SK-N-SH (cell line): Measurements from ENCODE around the gene CARMIL3. TPM values are rescaled to one million over a fixed set of nuclear protein-coding genes. Genes with fewer than 3 reads are reported as not detected.
"Not testable (repeated sequence)": the region's sequence is repeated elsewhere in the genome, so short reads cannot be mapped to it uniquely, and the experiment has no call there.

Experiments used
- CTCF ChIA-PET: fragments of 300-600, 350-600 bp; formaldehyde crosslinking; extraction: SDS; loops from one replicate; lab custom pipeline; 2021; lab: Yijun Ruan, JAX
- POLR2A ChIA-PET: fragments of 350-600 bp; sonication (Branson Sonifier 250); formaldehyde crosslinking; extraction: SDS; loops from one replicate; lab custom pipeline; 2020; ENCODE audit warnings: antibody characterized with exemption, inconsistent platforms; lab: Yijun Ruan, JAX
- DNase-seq: peaks from one replicate; pipeline ENCODE4 v3.0.0; 2012
- H2AFZ ChIP-seq: fragments of 200-600 bp; sonication (generic); 2 replicates; pipeline ENCODE4 v1.8.1; 2016; ENCODE audit warnings: antibody characterized with exemption, mild to moderate bottlenecking, low read depth
- H3F3A ChIP-seq: fragments of 200-600 bp; sonication (generic); replicated peaks from 2 replicates; pipeline ENCODE3; 2016; ENCODE audit warnings: antibody characterized with exemption, mild to moderate bottlenecking; ENCODE audit not compliant: insufficient read depth
- H3K27ac ChIP-seq, 2 experiments: fragments of 200-500 bp in 1 of 2; fragments of 200-600 bp in 1 of 2; sonication (Bioruptor generic) in 1 of 2; sonication (generic), shearing (Covaris generic) in 1 of 2; 2 replicates each; pipeline versions ENCODE4 v1.5.1 to v1.6.1; 2014 to 2016; ENCODE audit warnings: low read depth in 2 of 2, inconsistent platforms in 1 of 2, low read length in 1 of 2, mild to moderate bottlenecking in 1 of 2, mixed read lengths in 1 of 2
- H3K27me3 ChIP-seq: fragments of 200-600 bp; sonication (generic), shearing (Covaris generic); 2 replicates; pipeline ENCODE4 v1.6.1; 2016; ENCODE audit warnings: mixed run types; ENCODE audit not compliant: insufficient read depth
- H3K36me3 ChIP-seq, 2 experiments: fragments of 200-500 bp in 1 of 2; fragments of 200-600 bp in 1 of 2; sonication (Bioruptor generic) in 1 of 2; sonication (generic) in 1 of 2; replicated peaks in 1 of 2; 2 replicates each; pipeline versions ENCODE3 to v1.5.1; 2014 to 2016; ENCODE audit warnings: low read length in 1 of 2, mild to moderate bottlenecking in 1 of 2; ENCODE audit not compliant: insufficient read depth in 2 of 2, control insufficient read depth in 1 of 2
- H3K4me1 ChIP-seq, 2 experiments: fragments of 200-500 bp in 1 of 2; fragments of 200-600 bp in 1 of 2; sonication (Bioruptor generic) in 1 of 2; sonication (generic), shearing (Covaris generic) in 1 of 2; 2 replicates each; pipeline versions ENCODE4 v1.5.1 to v1.6.1; 2014 to 2016; ENCODE audit warnings: low read depth in 1 of 2, low read length in 1 of 2, mixed run types in 1 of 2; ENCODE audit not compliant: insufficient read depth in 2 of 2, control insufficient read depth in 1 of 2
- H3K4me2 ChIP-seq: fragments of 200-600 bp; sonication (generic), shearing (Covaris generic); 2 replicates; pipeline ENCODE4 v1.6.1; 2017; ENCODE audit warnings: mixed run types
- H3K4me3 ChIP-seq, 2 experiments: fragments of 200-500 bp in 1 of 2; fragments of 200-600 bp in 1 of 2; sonication (Bioruptor generic) in 1 of 2; sonication (generic), shearing (Covaris generic) in 1 of 2; 2 replicates each; pipeline versions ENCODE4 v1.5.1 to v1.8.1; 2014 to 2016; ENCODE audit warnings: low read depth in 2 of 2, inconsistent platforms in 1 of 2, low read length in 1 of 2, mild to moderate bottlenecking in 1 of 2, mixed read lengths in 1 of 2, moderate library complexity in 1 of 2
- H3K79me2 ChIP-seq: fragments of 200-600 bp; sonication (generic); 2 replicates; pipeline ENCODE4 v1.8.1; 2017; ENCODE audit warnings: mild to moderate bottlenecking; ENCODE audit not compliant: insufficient read depth
- H3K9ac ChIP-seq: fragments of 200-600 bp; sonication (generic); 2 replicates; pipeline ENCODE4 v1.6.1; 2017; ENCODE audit warnings: mixed run types
- H3K9me2 ChIP-seq: fragments of 200-600 bp; sonication (generic); 2 replicates; pipeline ENCODE4 v1.6.1; 2017; ENCODE audit warnings: mixed run types
- H3K9me3 ChIP-seq: fragments of 200-600 bp; sonication (generic); 2 replicates; pipeline ENCODE4 v1.6.1; 2017; ENCODE audit warnings: mixed run types, mild to moderate bottlenecking, moderate library complexity
- H4K20me1 ChIP-seq: fragments of 200-600 bp; sonication (generic); 2 replicates; pipeline ENCODE4 v1.6.1; 2017; ENCODE audit warnings: mild to moderate bottlenecking, mixed run types; ENCODE audit not compliant: insufficient read depth
- ELF1 ChIP-seq: IDR thresholded peaks from 2 replicates; pipeline ENCODE4 v1.4.0; 2012
- EZH2phosphoT487 ChIP-seq: fragments of 200-600 bp; sonication (generic); IDR thresholded peaks from 2 replicates; pipeline ENCODE4 v1.6.1; 2017; ENCODE audit warnings: low read depth, mixed run types, mild to moderate bottlenecking, antibody characterized with exemption, moderate library complexity, borderline replicate concordance
- FOXJ3 ChIP-seq: sonication (generic); formaldehyde crosslinking; IDR thresholded peaks from 2 replicates; pipeline ENCODE4 v1.5.1; 2020; ENCODE audit warnings: mild to moderate bottlenecking, missing genetic modification reagents
- FOXM1 ChIP-seq: IDR thresholded peaks from 2 replicates; pipeline ENCODE4 v1.4.0; 2012; ENCODE audit warnings: low read depth, mild to moderate bottlenecking
- JUND ChIP-seq: IDR thresholded peaks from 2 replicates; pipeline ENCODE4 v1.4.0; 2012
- MEF2A ChIP-seq: IDR thresholded peaks from 2 replicates; pipeline ENCODE4 v1.4.0; 2012; ENCODE audit warnings: low read depth, borderline replicate concordance
- NRF1 ChIP-seq: IDR thresholded peaks from 2 replicates; pipeline ENCODE4 v1.6.1; 2012; ENCODE audit warnings: low read depth, mild to moderate bottlenecking, low read length
- RAD21 ChIP-seq: IDR thresholded peaks from 2 replicates; pipeline ENCODE4 v1.6.1; 2012; ENCODE audit warnings: mild to moderate bottlenecking, low read length
- RFX5 ChIP-seq: IDR thresholded peaks from 2 replicates; pipeline ENCODE4 v1.6.1; 2012; ENCODE audit warnings: mild to moderate bottlenecking, improper control_type of control experiment, low read length
- SIN3A ChIP-seq: IDR thresholded peaks from 2 replicates; pipeline ENCODE4 v1.6.1; 2012; ENCODE audit warnings: low read depth, mild to moderate bottlenecking, low read length, moderate library complexity, borderline replicate concordance
- SMC3 ChIP-seq: IDR thresholded peaks from 2 replicates; pipeline ENCODE4 v1.6.1; 2012; ENCODE audit warnings: low read depth, low read length, improper control_type of control experiment
- WGBS: methylation state at CpG from one replicate; pipeline ENCODE4 v1.1.6; 2017; ENCODE audit warnings: low lambda C conversion rate; 5-methylcytosine and 5-hydroxymethylcytosine counted together
- polyA plus RNA-seq, 3 experiments: library from polyadenylated mRNA; depleted of rRNA; stranded (reverse); fragments of >200 nt; gene quantifications; 2 replicates each; pipeline ENCODE4 v1.2.3, GENCODE V29; 2012
- TF ChIP-seq, protein P1 (sequence below): fragments of 200-600 bp; sonication (generic); IDR thresholded peaks from 2 replicates; pipeline ENCODE4 v1.6.1; 2017; ENCODE audit warnings: antibody characterized with exemption, mild to moderate bottlenecking, moderate library complexity
- TF ChIP-seq, protein P2 (sequence below): IDR thresholded peaks from 2 replicates; pipeline ENCODE4 v1.4.0; 2012; ENCODE audit warnings: low read depth, borderline replicate concordance
- TF ChIP-seq, protein P3 (sequence below): fragments of 150-350 bp; IDR thresholded peaks from 2 replicates; pipeline ENCODE4 v1.6.1; 2016; ENCODE audit warnings: mild to moderate bottlenecking, low read depth, low read length
- TF ChIP-seq, protein P4 (sequence below): IDR thresholded peaks from 2 replicates; pipeline ENCODE4 v1.4.0; 2012; ENCODE audit warnings: low read depth

CARMIL3 gene
- polyA plus RNA-seq, 1 of the 3 experiments (the other 2 are of a cell fraction): 0.43 TPM

DNA sequence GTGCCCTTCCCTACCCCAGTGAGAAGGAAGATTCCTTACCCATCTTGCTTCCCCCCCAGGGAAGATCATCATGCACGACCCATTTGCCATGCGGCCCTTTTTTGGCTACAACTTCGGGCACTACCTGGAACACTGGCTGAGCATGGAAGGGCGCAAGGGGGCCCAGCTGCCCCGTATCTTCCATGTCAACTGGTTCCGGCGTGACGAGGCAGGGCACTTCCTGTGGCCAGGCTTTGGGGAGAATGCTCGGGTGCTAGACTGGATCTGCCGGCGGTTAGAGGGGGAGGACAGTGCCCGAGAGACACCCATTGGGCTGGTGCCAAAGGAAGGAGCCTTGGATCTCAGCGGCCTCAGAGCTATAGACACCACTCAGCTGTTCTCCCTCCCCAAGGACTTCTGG lies 51.6 kb downstream of the CARMIL3 start:
- TF ChIP-seq SMC3: no peak
- TF ChIP-seq, protein P1, sequence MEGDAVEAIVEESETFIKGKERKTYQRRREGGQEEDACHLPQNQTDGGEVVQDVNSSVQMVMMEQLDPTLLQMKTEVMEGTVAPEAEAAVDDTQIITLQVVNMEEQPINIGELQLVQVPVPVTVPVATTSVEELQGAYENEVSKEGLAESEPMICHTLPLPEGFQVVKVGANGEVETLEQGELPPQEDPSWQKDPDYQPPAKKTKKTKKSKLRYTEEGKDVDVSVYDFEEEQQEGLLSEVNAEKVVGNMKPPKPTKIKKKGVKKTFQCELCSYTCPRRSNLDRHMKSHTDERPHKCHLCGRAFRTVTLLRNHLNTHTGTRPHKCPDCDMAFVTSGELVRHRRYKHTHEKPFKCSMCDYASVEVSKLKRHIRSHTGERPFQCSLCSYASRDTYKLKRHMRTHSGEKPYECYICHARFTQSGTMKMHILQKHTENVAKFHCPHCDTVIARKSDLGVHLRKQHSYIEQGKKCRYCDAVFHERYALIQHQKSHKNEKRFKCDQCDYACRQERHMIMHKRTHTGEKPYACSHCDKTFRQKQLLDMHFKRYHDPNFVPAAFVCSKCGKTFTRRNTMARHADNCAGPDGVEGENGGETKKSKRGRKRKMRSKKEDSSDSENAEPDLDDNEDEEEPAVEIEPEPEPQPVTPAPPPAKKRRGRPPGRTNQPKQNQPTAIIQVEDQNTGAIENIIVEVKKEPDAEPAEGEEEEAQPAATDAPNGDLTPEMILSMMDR: no peak
- TF ChIP-seq MEF2A: no peak
- TF ChIP-seq RFX5: no peak
- no peak for TF ChIP-seq JUND
- no peak for TF ChIP-seq RAD21
- TF ChIP-seq, protein P2, sequence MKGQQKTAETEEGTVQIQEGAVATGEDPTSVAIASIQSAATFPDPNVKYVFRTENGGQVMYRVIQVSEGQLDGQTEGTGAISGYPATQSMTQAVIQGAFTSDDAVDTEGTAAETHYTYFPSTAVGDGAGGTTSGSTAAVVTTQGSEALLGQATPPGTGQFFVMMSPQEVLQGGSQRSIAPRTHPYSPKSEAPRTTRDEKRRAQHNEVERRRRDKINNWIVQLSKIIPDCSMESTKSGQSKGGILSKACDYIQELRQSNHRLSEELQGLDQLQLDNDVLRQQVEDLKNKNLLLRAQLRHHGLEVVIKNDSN: no peak
- no peak for TF ChIP-seq FOXM1
- TF ChIP-seq, protein P3, sequence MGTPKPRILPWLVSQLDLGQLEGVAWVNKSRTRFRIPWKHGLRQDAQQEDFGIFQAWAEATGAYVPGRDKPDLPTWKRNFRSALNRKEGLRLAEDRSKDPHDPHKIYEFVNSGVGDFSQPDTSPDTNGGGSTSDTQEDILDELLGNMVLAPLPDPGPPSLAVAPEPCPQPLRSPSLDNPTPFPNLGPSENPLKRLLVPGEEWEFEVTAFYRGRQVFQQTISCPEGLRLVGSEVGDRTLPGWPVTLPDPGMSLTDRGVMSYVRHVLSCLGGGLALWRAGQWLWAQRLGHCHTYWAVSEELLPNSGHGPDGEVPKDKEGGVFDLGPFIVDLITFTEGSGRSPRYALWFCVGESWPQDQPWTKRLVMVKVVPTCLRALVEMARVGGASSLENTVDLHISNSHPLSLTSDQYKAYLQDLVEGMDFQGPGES: no peak
- no peak for TF ChIP-seq EZH2phosphoT487
- no peak for TF ChIP-seq SIN3A
- no peak for TF ChIP-seq NRF1
- TF ChIP-seq, protein P4, sequence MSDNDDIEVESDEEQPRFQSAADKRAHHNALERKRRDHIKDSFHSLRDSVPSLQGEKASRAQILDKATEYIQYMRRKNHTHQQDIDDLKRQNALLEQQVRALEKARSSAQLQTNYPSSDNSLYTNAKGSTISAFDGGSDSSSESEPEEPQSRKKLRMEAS: no peak
- no peak for TF ChIP-seq ELF1
- TF ChIP-seq FOXJ3 (CRISPR knock-in tag): no peak
- CTCF ChIA-PET: interaction anchor here (9.9 to 25.4 kb wide), 2 partner anchors 9 to 38 kb away, joined by 219 to 1159 read pairs; partner anchors contain the start of genes CARMIL3, CPNE6 and PCK2
- no peaks in the 10 kb centered on the region for H3K27me3 ChIP-seq
- no peak overlapping the region for H3K9ac ChIP-seq
- no peaks in the 10 kb centered on the region for H3K9me3 ChIP-seq
- 83% methylated on average over 12 of the region's 13 CpGs for WGBS
- H3K27ac ChIP-seq: no peak overlapping the region
- H3K9me2 ChIP-seq: no peaks in the 10 kb centered on the region
- POLR2A ChIA-PET: interaction anchor here (1.3 kb wide), 1 partner anchor 11 kb away, joined by 4 read pairs; the partner anchor contains the start of genes DCAF11 and NRL
- no peak overlapping the region for H3K4me2 ChIP-seq
- H4K20me1 ChIP-seq: no peaks in the 10 kb centered on the region
- no peak for DNase-seq
- no peak overlapping the region for H3K4me3 ChIP-seq
- peaks cover 0 to 23% of the 10 kb centered on the region in 2 experiments for H3K36me3 ChIP-seq
- no peaks in the 10 kb centered on the region; a peak in 1 of 4 replicates for H3K4me1 ChIP-seq
- peaks cover 1% of the 10 kb centered on the region for H3F3A ChIP-seq
- no peaks in the 10 kb centered on the region for H3K79me2 ChIP-seq
- no peak overlapping the region for H2AFZ ChIP-seq

DNA sequence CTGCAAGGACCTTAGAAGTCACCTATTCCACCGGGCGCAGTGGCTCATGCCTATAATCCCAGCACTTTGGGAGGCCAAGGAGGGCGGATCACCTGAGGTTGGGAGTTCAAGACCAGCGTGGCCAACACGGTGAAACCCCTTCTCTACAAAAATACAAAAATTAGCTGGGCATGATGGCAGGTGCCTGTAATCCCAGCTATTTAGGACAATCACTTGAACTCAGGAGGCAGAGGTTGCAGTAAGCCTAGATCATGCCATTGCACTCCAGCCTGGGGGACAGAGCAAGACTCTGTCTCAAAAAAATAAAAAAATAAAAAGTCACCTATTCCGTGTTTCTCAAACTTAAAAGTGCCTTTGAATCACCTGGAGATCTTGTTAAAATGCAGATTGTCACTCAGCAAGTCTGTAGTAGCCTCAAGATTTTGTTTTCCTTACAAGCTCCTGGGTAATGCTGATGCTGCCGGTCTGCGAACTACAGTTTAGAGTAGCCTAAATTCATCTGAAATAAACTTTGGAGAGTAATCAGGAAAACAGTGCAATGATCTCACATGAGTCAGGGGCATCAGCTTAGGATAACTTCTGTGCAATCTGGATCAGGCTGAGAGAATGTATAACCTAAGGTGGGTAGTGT lies 53.9 kb downstream of the CARMIL3 start:
- 95% methylated on average over 8 of the region's 8 CpGs for WGBS
- not testable (repeated sequence) for DNase-seq, H2AFZ ChIP-seq

More for the DNA sequence above, 53.9 kb downstream of the CARMIL3 start:
- ChIA-PET CTCF (interaction anchor here (9.9 to 25.4 kb wide), 2 partner anchors 11 to 40 kb away, joined by 219 to 1159 read pairs; partner anchors contain the start of genes CARMIL3, CPNE6 and PCK2), POLR2A (interaction anchor here (0.7 to 1.7 kb wide), 3 partner anchors 9 to 47 kb away, joined by 3 to 6 read pairs (median 5); no protein-coding TSS in a partner anchor)
- not testable (repeated sequence) for H3K27ac ChIP-seq, H3K4me1 ChIP-seq, H3K27me3 ChIP-seq, H3F3A ChIP-seq, H3K9me2 ChIP-seq, H4K20me1 ChIP-seq, H3K79me2 ChIP-seq, H3K9ac ChIP-seq, H3K4me2 ChIP-seq, H3K4me3 ChIP-seq, H3K9me3 ChIP-seq
- peaks cover 0 to 14% of the 10 kb centered on the region in 2 experiments for H3K36me3 ChIP-seq
